Uterus (tissue), 2 donors: ENCODE measurements around the gene SGSM2.

Experiments used
- POLR2A ChIP-seq, 2 donors: fragments of 450-650 bp; IDR thresholded peaks; one replicate each; pipeline ENCODE4 v1.6.1; 2016; ENCODE audit warnings: antibody characterized with exemption in 2 of 2, mild to moderate bottlenecking in 1 of 2, moderate library complexity in 1 of 2
- TF ChIP-seq, protein P1 (sequence below), 4 experiments: fragments of 200-600 bp in 2 of 4; fragments of 450-650 bp in 2 of 4; sonication (generic) in 2 of 4; IDR thresholded peaks; one replicate each; pipeline ENCODE4 v1.5.1; 2016 to 2019; ENCODE audit warnings: antibody characterized with exemption in 4 of 4, mild to moderate bottlenecking in 2 of 4, moderate library complexity in 1 of 4

DNA sequence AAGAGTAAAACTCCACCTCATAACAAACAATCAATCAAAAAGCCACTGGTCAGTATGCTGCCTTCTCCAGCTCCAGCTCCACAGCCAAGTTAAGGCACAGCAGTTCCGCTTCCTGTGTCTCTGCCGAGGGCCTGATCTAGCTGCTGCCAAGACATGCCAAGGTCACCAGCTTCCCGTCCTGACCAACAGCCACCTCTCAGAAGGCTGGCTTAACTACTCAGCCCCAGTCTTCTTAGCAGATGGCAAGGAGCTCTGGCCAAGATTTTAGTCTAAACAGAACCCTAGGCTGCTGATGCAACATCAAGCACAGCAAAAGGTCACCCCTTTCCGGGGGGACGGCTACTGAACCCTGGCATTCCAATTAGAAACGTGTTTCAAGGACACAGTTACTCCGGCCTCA is 81.3 kb downstream of the SGSM2 start:
- no peak for TF ChIP-seq POLR2A (IDR thresholded peaks at IDR 0.05)
- TF ChIP-seq, protein P1, sequence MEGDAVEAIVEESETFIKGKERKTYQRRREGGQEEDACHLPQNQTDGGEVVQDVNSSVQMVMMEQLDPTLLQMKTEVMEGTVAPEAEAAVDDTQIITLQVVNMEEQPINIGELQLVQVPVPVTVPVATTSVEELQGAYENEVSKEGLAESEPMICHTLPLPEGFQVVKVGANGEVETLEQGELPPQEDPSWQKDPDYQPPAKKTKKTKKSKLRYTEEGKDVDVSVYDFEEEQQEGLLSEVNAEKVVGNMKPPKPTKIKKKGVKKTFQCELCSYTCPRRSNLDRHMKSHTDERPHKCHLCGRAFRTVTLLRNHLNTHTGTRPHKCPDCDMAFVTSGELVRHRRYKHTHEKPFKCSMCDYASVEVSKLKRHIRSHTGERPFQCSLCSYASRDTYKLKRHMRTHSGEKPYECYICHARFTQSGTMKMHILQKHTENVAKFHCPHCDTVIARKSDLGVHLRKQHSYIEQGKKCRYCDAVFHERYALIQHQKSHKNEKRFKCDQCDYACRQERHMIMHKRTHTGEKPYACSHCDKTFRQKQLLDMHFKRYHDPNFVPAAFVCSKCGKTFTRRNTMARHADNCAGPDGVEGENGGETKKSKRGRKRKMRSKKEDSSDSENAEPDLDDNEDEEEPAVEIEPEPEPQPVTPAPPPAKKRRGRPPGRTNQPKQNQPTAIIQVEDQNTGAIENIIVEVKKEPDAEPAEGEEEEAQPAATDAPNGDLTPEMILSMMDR (IDR thresholded peaks at IDR 0.05) = no peak
